Hepatic stellate cell (primary cell): ENCODE measurements around the gene LRRC49.
"Not testable (repeated sequence)": the region's sequence is repeated elsewhere in the genome, so short reads cannot be mapped to it uniquely, and the experiment has no call there.

Source experiments
- DNase-seq: peaks from one replicate; pipeline ENCODE4 v3.0.0; 2011; ENCODE audit warnings: low spot score

The LRRC49 gene

GRCh38 chr15:70866982-70867641 lies 25.5 kb upstream of the LRRC49 start:
- no peak for DNase-seq

GRCh38 chr15:70867911-70868467 lies 24.6 kb upstream of the LRRC49 start:
- DNase-seq: no peak

- DNase-seq: no peak
Observed at GRCh38 chr15:70869346-70869745, 23.3 kb upstream of the LRRC49 start.

GRCh38 chr15:70870051-70870450 lies 22.6 kb upstream of the LRRC49 start:
- peak; percentile 60 for DNase-seq

- DNase-seq: not testable (repeated sequence)
Observed at GRCh38 chr15:70871490-70871889, 21.1 kb upstream of the LRRC49 start.

- DNase-seq: no peak
Observed at GRCh38 chr15:70873232-70874054, 19.2 kb upstream of the LRRC49 start.

GRCh38 chr15:70875001-70875782 lies 17.4 kb upstream of the LRRC49 start:
- DNase-seq: no peak

- DNase-seq: no peak
Observed at GRCh38 chr15:70876011-70876410, 16.6 kb upstream of the LRRC49 start.

GRCh38 chr15:70876683-70877082 lies 15.9 kb upstream of the LRRC49 start:
- DNase-seq: no peak

- peak; percentile 64 for DNase-seq
Observed at GRCh38 chr15:70879401-70879800, 13.2 kb upstream of the LRRC49 start.

GRCh38 chr15:70880781-70881180 lies 11.8 kb upstream of the LRRC49 start:
- no peak for DNase-seq

- DNase-seq: no peak
Observed at GRCh38 chr15:70882361-70882760, 10.3 kb upstream of the LRRC49 start.

GRCh38 chr15:70892912-70893560 lies 410 bp downstream of the LRRC49 start:
- DNase-seq: no peak

GRCh38 chr15:70902107-70902506 lies 9.5 kb downstream of the LRRC49 start:
- DNase-seq: peak; percentile 49

GRCh38 chr15:70906842-70907241 lies 14.2 kb downstream of the LRRC49 start:
- no peak for DNase-seq

GRCh38 chr15:70907784-70908471 lies 15.3 kb downstream of the LRRC49 start:
- DNase-seq: no peak

- no peak for DNase-seq
Observed at GRCh38 chr15:70910958-70911357, 18.3 kb downstream of the LRRC49 start.

- DNase-seq: no peak
Observed at GRCh38 chr15:70912187-70912586, 19.6 kb downstream of the LRRC49 start.

- DNase-seq: no peak
Observed at GRCh38 chr15:70916531-70916930, 23.9 kb downstream of the LRRC49 start.

- DNase-seq: no peak
Observed at GRCh38 chr15:70917955-70918354, 25.3 kb downstream of the LRRC49 start.

GRCh38 chr15:70920981-70921696 lies 28.5 kb downstream of the LRRC49 start:
- no peak for DNase-seq
